Nasal cavity respiratory epithelium epithelial cell of viscerocranial mucosa (primary cell): ENCODE measurements around the gene AZU1. TPM values are rescaled to one million over a fixed set of nuclear protein-coding genes. Genes with fewer than 3 reads are reported as not detected.

Source experiments
- total RNA-seq: library from RNA; depleted of rRNA; stranded (reverse); fragments of >200 nt; gene quantifications from 2 replicates; pipeline ENCODE4 v1.2.3, GENCODE V29; 2014

Gene AZU1
- total RNA-seq = not detected in 2 replicates

GRCh38 chr19:827710-828321 lies at the start of gene AZU1:
TSS of gene AZU1 (plus strand) at chr19:827837. CDS start at chr19:827847, 10 bp downstream.

GRCh38 chr19:796692-797527 lies 30.7 kb upstream of the AZU1 start, which contains the start of gene PTBP1:
TSS of gene PTBP1 (plus strand) at chr19:797452. CDS start at chr19:797498, 46 bp downstream.

GRCh38 chr19:821825-822503 lies 5.7 kb upstream of the AZU1 start, which contains the start of gene PLPPR3:
TSS of gene PLPPR3 (minus strand) at chr19:821955. CDS start at chr19:821559, 396 bp downstream.

GRCh38 chr19:840519-841206 lies 13.0 kb downstream of the AZU1 start, which contains the start of gene PRTN3:
TSS of gene PRTN3 (plus strand) at chr19:840999. CDS start at chr19:841009, 10 bp downstream.

GRCh38 chr19:852136-853013 lies 24.7 kb downstream of the AZU1 start, which contains the start of gene ELANE:
TSS of gene ELANE (plus strand) at chr19:852303. CDS start at chr19:852329, 26 bp downstream.

GRCh38 chr19:858868-859843 lies 31.5 kb downstream of the AZU1 start, which contains the start of gene CFD:
TSS of gene CFD (plus strand) at chr19:859664. CDS start at chr19:859690, 26 bp downstream.

Other genes starting within 250 kb of the AZU1 start
- gene HCN2, start 238.0 kb upstream of the AZU1 start, total RNA-seq = 0.34 and 1.3 TPM in 2 replicates
- gene POLRMT, start 194.3 kb upstream of the AZU1 start, total RNA-seq = 38.8 and 40.7 TPM in 2 replicates
- gene FGF22, start 188.0 kb upstream of the AZU1 start, total RNA-seq = not detected in 2 replicates
- gene RNF126, start 164.6 kb upstream of the AZU1 start, total RNA-seq = 40.3 and 49.2 TPM in 2 replicates
- gene FSTL3, start 151.4 kb upstream of the AZU1 start, total RNA-seq = 96.0 and 177 TPM in 2 replicates
- gene PRSS57, start 132.4 kb upstream of the AZU1 start, total RNA-seq = not detected in 2 replicates
- 0.34 and 23.0 TPM in 2 replicates for gene PALM, start 118.9 kb upstream of the AZU1 start, total RNA-seq
- gene MISP, start 76.7 kb upstream of the AZU1 start, total RNA-seq = 55.5 and 95.0 TPM in 2 replicates
- 120 and 273 TPM in 2 replicates for gene PTBP1, start 30.4 kb upstream of the AZU1 start, total RNA-seq
- under 0.01 and 0.28 TPM in 2 replicates for gene PLPPR3, start 5.9 kb upstream of the AZU1 start, total RNA-seq
- gene PRTN3, start 13.2 kb downstream of the AZU1 start, total RNA-seq = not detected in 2 replicates
- gene ELANE, start 24.5 kb downstream of the AZU1 start, total RNA-seq = 0.07 TPM in 1 of 2 replicates, not detected in the other
- 4.4 and 6.4 TPM in 2 replicates for gene CFD, start 31.8 kb downstream of the AZU1 start, total RNA-seq
- gene MED16, start 65.3 kb downstream of the AZU1 start, total RNA-seq = 19.5 and 32.9 TPM in 2 replicates
- not detected in 2 replicates for gene RNU6-9, start 65.6 kb downstream of the AZU1 start, total RNA-seq
- gene R3HDM4, start 85.4 kb downstream of the AZU1 start, total RNA-seq = 40.5 and 46.1 TPM in 2 replicates
- gene KISS1R, start 89.5 kb downstream of the AZU1 start, total RNA-seq = under 0.01 and 0.07 TPM in 2 replicates
- 12.0 and 12.4 TPM in 2 replicates for gene ARID3A, start 98.2 kb downstream of the AZU1 start, total RNA-seq
- 61.9 and 65.2 TPM in 2 replicates for gene WDR18, start 156.5 kb downstream of the AZU1 start, total RNA-seq
- gene GRIN3B, start 172.6 kb downstream of the AZU1 start, total RNA-seq = 1.4 and 2.1 TPM in 2 replicates
- gene TMEM259, start 193.3 kb downstream of the AZU1 start, total RNA-seq = 74.5 and 108 TPM in 2 replicates
- gene RNU6-2, start 193.7 kb downstream of the AZU1 start, total RNA-seq = not detected in 2 replicates
- 143 and 272 TPM in 2 replicates for gene CNN2, start 198.8 kb downstream of the AZU1 start, total RNA-seq
- 15.1 and 16.1 TPM in 2 replicates for gene ABCA7, start 212.3 kb downstream of the AZU1 start, total RNA-seq
- gene ARHGAP45, start 239.3 kb downstream of the AZU1 start, total RNA-seq = 4.6 and 4.8 TPM in 2 replicates